ENCODE data around the gene CLP1.
A peak's percentile ranks its signal among the peaks of the same experiment; 100 is the strongest.

The CLP1 gene

GRCh38 chr11:57618438-57618837 is 39.1 kb upstream of the CLP1 start:
- DNase-seq (ENCODE audit: extremely low spot score): no peak
- TF ChIP-seq SUZ12 (IDR thresholded peaks at IDR 0.05): no peak
- TF ChIP-seq PKNOX1 (IDR thresholded peaks at IDR 0.05): no peak
- no peak for TF ChIP-seq NFRKB (IDR thresholded peaks at IDR 0.05)
- no peak for TF ChIP-seq TARDBP (IDR thresholded peaks at IDR 0.05)
- no peak for TF ChIP-seq HDGF (IDR thresholded peaks at IDR 0.05; ENCODE audit: borderline replicate concordance)
- TF ChIP-seq FOXM1 (IDR thresholded peaks at IDR 0.05; ENCODE audit: borderline replicate concordance): no peak
- TF ChIP-seq FOXA1 (IDR thresholded peaks at IDR 0.05): no peak
- TF ChIP-seq ARNT (IDR thresholded peaks at IDR 0.05): no peak
- no peak for TF ChIP-seq FOXK2 (IDR thresholded peaks at IDR 0.05)
- TF ChIP-seq SP1 (IDR thresholded peaks at IDR 0.05): no peak
- TF ChIP-seq LEF1 (IDR thresholded peaks at IDR 0.05; ENCODE audit: borderline replicate concordance): no peak
- no peak for TF ChIP-seq CTBP1 (IDR thresholded peaks at IDR 0.05; ENCODE audit: borderline replicate concordance)
- TF ChIP-seq L3MBTL2 (conservative IDR thresholded peaks at IDR 0.05): no peak
- no peak for TF ChIP-seq BHLHE40 (IDR thresholded peaks at IDR 0.05; ENCODE audit: borderline replicate concordance)
- TF ChIP-seq ZNF384 (IDR thresholded peaks at IDR 0.05): no peak
- ChIA-PET POLR2A (no interaction called here), CTCF (no interaction called here)

GRCh38 chr11:57619331-57619730 is 38.2 kb upstream of the CLP1 start:
- ChIA-PET CTCF (interaction anchor here (0.7 kb wide), 1 partner anchor 11 kb away, joined by 8 read pairs; no protein-coding TSS in a partner anchor), POLR2A (no interaction called here)
- DNase-seq (ENCODE audit: extremely low spot score): no peak
- no peak for TF ChIP-seq CTBP1 (IDR thresholded peaks at IDR 0.05; ENCODE audit: borderline replicate concordance)
- TF ChIP-seq PKNOX1 (IDR thresholded peaks at IDR 0.05): no peak
- TF ChIP-seq LEF1 (IDR thresholded peaks at IDR 0.05; ENCODE audit: borderline replicate concordance): no peak
- TF ChIP-seq SUZ12 (IDR thresholded peaks at IDR 0.05): no peak
- TF ChIP-seq SP1 (IDR thresholded peaks at IDR 0.05): no peak
- TF ChIP-seq BHLHE40 (IDR thresholded peaks at IDR 0.05; ENCODE audit: borderline replicate concordance): no peak
- no peak for TF ChIP-seq TARDBP (IDR thresholded peaks at IDR 0.05)
- no peak for TF ChIP-seq ELF4 (IDR thresholded peaks at IDR 0.05)
- TF ChIP-seq FOXK2 (IDR thresholded peaks at IDR 0.05): no peak
- TF ChIP-seq NFRKB (IDR thresholded peaks at IDR 0.05): no peak
- TF ChIP-seq L3MBTL2 (conservative IDR thresholded peaks at IDR 0.05): no peak
- TF ChIP-seq ZNF384 (IDR thresholded peaks at IDR 0.05): no peak
- TF ChIP-seq ARNT (IDR thresholded peaks at IDR 0.05): no peak
- no peak for TF ChIP-seq FOXA1 (IDR thresholded peaks at IDR 0.05)

- TF ChIP-seq NFRKB (IDR thresholded peaks at IDR 0.05): no peak
- no peak for TF ChIP-seq PKNOX1 (IDR thresholded peaks at IDR 0.05)
- TF ChIP-seq LEF1 (IDR thresholded peaks at IDR 0.05; ENCODE audit: borderline replicate concordance): no peak
- no peak for TF ChIP-seq SP1 (IDR thresholded peaks at IDR 0.05)
- no peak for TF ChIP-seq ELF4 (IDR thresholded peaks at IDR 0.05)
- TF ChIP-seq CTBP1 (IDR thresholded peaks at IDR 0.05; ENCODE audit: borderline replicate concordance): no peak
- TF ChIP-seq L3MBTL2 (conservative IDR thresholded peaks at IDR 0.05): no peak
- TF ChIP-seq HDGF (IDR thresholded peaks at IDR 0.05; ENCODE audit: borderline replicate concordance): no peak
- no peak for TF ChIP-seq FOXK2 (IDR thresholded peaks at IDR 0.05)
- TF ChIP-seq BHLHE40 (IDR thresholded peaks at IDR 0.05; ENCODE audit: borderline replicate concordance): no peak
- CTCF ChIA-PET: no interaction called here
- DNase-seq (ENCODE audit: extremely low spot score): no peak
- POLR2A ChIA-PET: no interaction called here
These were observed 37.1 kb upstream of the CLP1 start for GRCh38 chr11:57620467-57620866.

DNA sequence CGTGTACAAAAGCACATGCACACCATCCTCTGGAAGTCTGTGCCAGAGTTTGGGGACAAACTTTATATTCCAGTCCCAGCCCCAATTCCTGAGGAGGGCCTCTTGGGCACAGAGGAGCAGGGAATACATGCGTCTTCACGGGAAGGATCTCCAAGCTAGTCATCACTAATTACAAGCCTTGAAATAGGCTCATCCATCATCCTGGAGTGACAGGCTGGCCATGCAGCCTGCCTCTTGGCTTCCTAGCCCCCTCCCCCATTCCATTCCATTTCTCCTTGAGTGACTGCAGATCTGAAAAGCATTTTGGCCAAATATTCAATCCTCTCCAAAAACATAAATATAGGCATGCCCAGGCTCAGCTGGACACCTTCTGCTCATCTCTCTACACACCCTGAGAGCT is 35.3 kb upstream of the CLP1 start:
- DNase-seq (ENCODE audit: extremely low spot score): no peak
- ChIA-PET POLR2A (no interaction called here), CTCF (no interaction called here)
- no peak for TF ChIP-seq SP1 (IDR thresholded peaks at IDR 0.05)
- peak; percentile 78 for TF ChIP-seq PKNOX1 (IDR thresholded peaks at IDR 0.05)

DNA sequence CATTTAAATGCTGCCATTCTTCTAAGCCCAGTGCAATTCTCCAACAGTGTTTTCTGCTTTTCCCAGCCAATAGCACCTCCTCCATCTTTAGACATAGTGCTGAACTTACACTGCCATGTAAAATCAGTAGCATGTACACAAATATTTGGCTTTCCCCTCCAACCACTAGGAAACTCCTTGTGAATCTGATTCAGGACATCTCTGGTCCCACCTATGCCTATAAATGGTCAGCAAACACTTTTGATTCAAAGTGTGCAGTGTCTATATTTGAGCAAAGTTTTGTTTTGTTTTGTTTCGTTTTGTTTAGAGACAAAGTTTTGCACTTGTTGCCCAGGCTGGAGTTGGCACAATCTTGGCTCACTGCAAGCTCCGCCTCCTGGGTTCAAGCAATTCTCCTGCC is 32.7 kb upstream of the CLP1 start:
- POLR2A ChIA-PET: no interaction called here
- CTCF ChIA-PET: no interaction called here
- DNase-seq (ENCODE audit: extremely low spot score): no peak
- no peak for TF ChIP-seq CTBP1 (IDR thresholded peaks at IDR 0.05; ENCODE audit: borderline replicate concordance)
- TF ChIP-seq PKNOX1 (IDR thresholded peaks at IDR 0.05): no peak
- TF ChIP-seq ELF4 (IDR thresholded peaks at IDR 0.05): no peak
- TF ChIP-seq HDGF (IDR thresholded peaks at IDR 0.05; ENCODE audit: borderline replicate concordance): no peak
- no peak for TF ChIP-seq ARNT (IDR thresholded peaks at IDR 0.05)
- no peak for TF ChIP-seq FOXA1 (IDR thresholded peaks at IDR 0.05)
- no peak for TF ChIP-seq SP1 (IDR thresholded peaks at IDR 0.05)
- TF ChIP-seq ZNF384 (IDR thresholded peaks at IDR 0.05): no peak

GRCh38 chr11:57626895-57627294 is 30.7 kb upstream of the CLP1 start:
- no peak for DNase-seq (ENCODE audit: extremely low spot score)
- TF ChIP-seq TARDBP (IDR thresholded peaks at IDR 0.05): no peak
- TF ChIP-seq PKNOX1 (IDR thresholded peaks at IDR 0.05): no peak
- TF ChIP-seq FOXK2 (IDR thresholded peaks at IDR 0.05): no peak
- TF ChIP-seq CTBP1 (IDR thresholded peaks at IDR 0.05; ENCODE audit: borderline replicate concordance): no peak
- no peak for TF ChIP-seq HDGF (IDR thresholded peaks at IDR 0.05; ENCODE audit: borderline replicate concordance)
- no peak for TF ChIP-seq FOXA1 (IDR thresholded peaks at IDR 0.05)
- no peak for TF ChIP-seq NFRKB (IDR thresholded peaks at IDR 0.05)
- no peak for TF ChIP-seq LEF1 (IDR thresholded peaks at IDR 0.05; ENCODE audit: borderline replicate concordance)
- TF ChIP-seq ZNF384 (IDR thresholded peaks at IDR 0.05): no peak
- TF ChIP-seq L3MBTL2 (conservative IDR thresholded peaks at IDR 0.05): no peak
- TF ChIP-seq ELF4 (IDR thresholded peaks at IDR 0.05): no peak
- no peak for TF ChIP-seq SUZ12 (IDR thresholded peaks at IDR 0.05)
- no peak for TF ChIP-seq SP1 (IDR thresholded peaks at IDR 0.05)
- no peak for TF ChIP-seq FOXM1 (IDR thresholded peaks at IDR 0.05; ENCODE audit: borderline replicate concordance)
- no peak for TF ChIP-seq BHLHE40 (IDR thresholded peaks at IDR 0.05; ENCODE audit: borderline replicate concordance)
- no peak for TF ChIP-seq ARNT (IDR thresholded peaks at IDR 0.05)
- POLR2A ChIA-PET: no interaction called here
- CTCF ChIA-PET: interaction anchor here (1.6 kb wide), 1 partner anchor 14 kb away, joined by 4 read pairs; no protein-coding TSS in a partner anchor
